A673 (cell line): ENCODE measurements around the gene CHRNG. TPM values are rescaled to one million over a fixed set of nuclear protein-coding genes. Genes with fewer than 3 reads are reported as not detected.

Experiments used
- Bru-seq: library from RNA; stranded (reverse); fragments of 400-500 nt; gene quantifications from one replicate; lab custom pipeline; 2021; lab: Mats Ljungman, UMichigan
- BruChase-seq, 2 experiments: library from RNA; stranded (reverse); fragments of 400-500 nt; gene quantifications; one replicate each; lab custom pipeline; 2021; lab: Mats Ljungman, UMichigan
- BruUV-seq: library from RNA; stranded (reverse); fragments of 400-500 nt; replicated peaks from 2 replicates; lab custom pipeline; 2021; lab: Mats Ljungman, UMichigan
- CTCF ChIA-PET: fragments of 300-600 bp; sonication (Branson Sonifier 250); formaldehyde crosslinking; loops from one replicate; lab custom pipeline; 2022; ENCODE audit warnings: antibody characterized with exemption; lab: Charles Lee
- POLR2A ChIA-PET: fragments of 300-600 bp; sonication (Branson Sonifier 250); formaldehyde crosslinking; loops from one replicate; lab custom pipeline; 2022; ENCODE audit warnings: antibody characterized with exemption; ENCODE audit not compliant: low non-redundant PET; lab: Charles Lee
- DNase-seq: peaks from one replicate; pipeline ENCODE4 v3.0.0-alpha.2; 2015; ENCODE audit warnings: low spot score
- H3K27ac ChIP-seq: fragments of 200-600 bp; sonication (generic); 2 replicates; pipeline ENCODE4 v1.5.1; 2016; ENCODE audit warnings: mixed run types, low read depth, mild to moderate bottlenecking, mixed read lengths, antibody characterized with exemption, low read length; ENCODE audit not compliant: poor library complexity, severe bottlenecking
- H3K27me3 ChIP-seq: fragments of 200-600 bp; sonication (generic); replicated peaks from 2 replicates; pipeline ENCODE4 v1.6.1; 2017; ENCODE audit warnings: mixed run types, low read depth, mild to moderate bottlenecking, mixed read lengths, antibody characterized with exemption, low read length; ENCODE audit not compliant: insufficient read depth, poor library complexity
- H3K36me3 ChIP-seq: fragments of 200-600 bp; sonication (generic); 2 replicates; pipeline ENCODE4 v1.6.1; 2016; ENCODE audit warnings: mixed run types, mild to moderate bottlenecking, mixed read lengths, antibody characterized with exemption, low read length; ENCODE audit not compliant: insufficient read depth, poor library complexity, severe bottlenecking
- H3K4me1 ChIP-seq: fragments of 200-600 bp; sonication (generic); 2 replicates; pipeline ENCODE4 v1.6.1; 2017; ENCODE audit warnings: mixed run types, mild to moderate bottlenecking, mixed read lengths, antibody characterized with exemption, low read length; ENCODE audit not compliant: insufficient read depth, poor library complexity, severe bottlenecking
- H3K4me3 ChIP-seq: fragments of 200-600 bp; sonication (generic); 2 replicates; pipeline ENCODE4 v1.5.1; 2016; ENCODE audit warnings: low read depth, mixed run types, mild to moderate bottlenecking, mixed read lengths, low read length; ENCODE audit not compliant: poor library complexity, severe bottlenecking
- H3K9me3 ChIP-seq: fragments of 200-600 bp; sonication (generic); 2 replicates; pipeline ENCODE4 v1.6.1; 2016; ENCODE audit warnings: mixed run types, low read depth, mild to moderate bottlenecking, mixed read lengths, antibody characterized with exemption, low read length; ENCODE audit not compliant: poor library complexity, severe bottlenecking
- EZH2 ChIP-seq: fragments of 200-600 bp; sonication (generic); IDR thresholded peaks from 2 replicates; pipeline ENCODE4 v1.6.1; 2017; ENCODE audit warnings: borderline replicate concordance, low read depth, mild to moderate bottlenecking, mixed read lengths, antibody characterized with exemption, low read length; ENCODE audit not compliant: poor library complexity, severe bottlenecking
- intact Hi-C: fragments of 100-400 bp; cut with micrococcal nuclease; formaldehyde crosslinking; loops from one replicate; pipeline ENCODE4 v1.10.0; 2022; ENCODE audit not compliant: unreplicated experiment
- long read RNA-seq: library from polyadenylated mRNA; stranded (forward); transcript quantifications from one replicate; pipeline ENCODE4 v2.0.0, GENCODE V29; 2022
- total RNA-seq: library from RNA; stranded (reverse); gene quantifications from 2 replicates; pipeline ENCODE4 v1.2.3, GENCODE V29; 2021
- TF ChIP-seq, protein P1 (sequence below): fragments of 300-800, 200-600 bp; sonication (generic); conservative IDR thresholded peaks from 2 replicates; pipeline ENCODE4 v1.5.1; 2017; ENCODE audit warnings: low read depth, mild to moderate bottlenecking, antibody characterized with exemption, low read length, moderate library complexity, mixed read lengths

CHRNG gene, protein sequence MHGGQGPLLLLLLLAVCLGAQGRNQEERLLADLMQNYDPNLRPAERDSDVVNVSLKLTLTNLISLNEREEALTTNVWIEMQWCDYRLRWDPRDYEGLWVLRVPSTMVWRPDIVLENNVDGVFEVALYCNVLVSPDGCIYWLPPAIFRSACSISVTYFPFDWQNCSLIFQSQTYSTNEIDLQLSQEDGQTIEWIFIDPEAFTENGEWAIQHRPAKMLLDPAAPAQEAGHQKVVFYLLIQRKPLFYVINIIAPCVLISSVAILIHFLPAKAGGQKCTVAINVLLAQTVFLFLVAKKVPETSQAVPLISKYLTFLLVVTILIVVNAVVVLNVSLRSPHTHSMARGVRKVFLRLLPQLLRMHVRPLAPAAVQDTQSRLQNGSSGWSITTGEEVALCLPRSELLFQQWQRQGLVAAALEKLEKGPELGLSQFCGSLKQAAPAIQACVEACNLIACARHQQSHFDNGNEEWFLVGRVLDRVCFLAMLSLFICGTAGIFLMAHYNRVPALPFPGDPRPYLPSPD
- total RNA-seq (not detected in 2 replicates), Bru-seq, nascent RNA (not detected), BruChase-seq, experiment 1, labeled RNA remaining after a 2-hour chase (not detected), BruChase-seq, experiment 2, labeled RNA remaining after a 6-hour chase (not detected)
- long read RNA-seq, partial matches to known transcripts = 0 of 1 reads
- long read RNA-seq, other reads (novel, unspliced or antisense) = 1 of 1 reads

DNA sequence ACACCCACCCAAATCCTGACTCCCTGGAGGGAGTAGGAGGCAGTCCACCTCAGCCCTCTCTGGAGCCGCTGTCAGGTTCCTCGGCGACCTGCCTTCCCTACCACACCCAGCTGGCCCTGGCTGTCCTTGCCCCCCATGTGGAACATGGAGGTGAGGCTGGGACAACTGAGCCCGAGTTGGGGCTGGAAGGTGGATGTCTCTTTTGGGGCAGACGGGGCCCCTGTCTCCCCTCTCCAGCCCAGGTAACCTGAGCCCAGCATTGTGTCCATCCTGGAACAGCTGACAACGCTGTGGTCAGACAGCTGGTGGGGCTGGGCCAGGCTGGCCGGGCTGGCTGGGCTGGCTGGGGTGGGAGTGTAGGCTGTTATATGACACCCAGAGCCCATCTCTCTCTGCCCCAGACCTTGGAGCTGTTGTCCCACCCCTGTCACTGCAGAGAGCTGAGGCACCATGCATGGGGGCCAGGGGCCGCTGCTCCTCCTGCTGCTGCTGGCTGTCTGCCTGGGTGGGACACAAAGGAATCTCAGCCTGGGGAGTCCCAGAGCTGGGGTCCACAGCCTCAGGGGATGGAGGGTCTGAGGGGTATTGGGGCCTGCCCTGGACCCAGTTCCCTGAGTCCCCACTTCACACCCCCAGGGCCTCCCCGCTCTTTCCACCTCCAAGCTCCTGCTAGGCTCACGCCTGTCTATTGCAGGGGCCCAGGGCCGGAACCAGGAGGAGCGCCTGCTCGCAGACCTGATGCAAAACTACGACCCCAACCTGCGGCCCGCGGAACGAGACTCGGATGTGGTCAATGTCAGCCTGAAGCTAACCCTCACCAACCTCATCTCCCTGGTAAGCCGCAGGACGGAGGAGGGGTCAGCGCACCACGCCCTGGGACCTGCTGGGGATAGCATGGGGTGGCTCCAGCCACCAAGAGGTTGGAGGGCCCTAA lies at the start of gene CHRNG:
Gene CHRNG, plus strand, starts transcription at position 395 of the 934 bp plus-strand sequence. Its CDS starts 56 bp downstream, at position 451.
- POLR2A ChIA-PET = no interaction called here
- BruUV-seq = no TSS peak
- CTCF ChIA-PET = no interaction called here

DNA sequence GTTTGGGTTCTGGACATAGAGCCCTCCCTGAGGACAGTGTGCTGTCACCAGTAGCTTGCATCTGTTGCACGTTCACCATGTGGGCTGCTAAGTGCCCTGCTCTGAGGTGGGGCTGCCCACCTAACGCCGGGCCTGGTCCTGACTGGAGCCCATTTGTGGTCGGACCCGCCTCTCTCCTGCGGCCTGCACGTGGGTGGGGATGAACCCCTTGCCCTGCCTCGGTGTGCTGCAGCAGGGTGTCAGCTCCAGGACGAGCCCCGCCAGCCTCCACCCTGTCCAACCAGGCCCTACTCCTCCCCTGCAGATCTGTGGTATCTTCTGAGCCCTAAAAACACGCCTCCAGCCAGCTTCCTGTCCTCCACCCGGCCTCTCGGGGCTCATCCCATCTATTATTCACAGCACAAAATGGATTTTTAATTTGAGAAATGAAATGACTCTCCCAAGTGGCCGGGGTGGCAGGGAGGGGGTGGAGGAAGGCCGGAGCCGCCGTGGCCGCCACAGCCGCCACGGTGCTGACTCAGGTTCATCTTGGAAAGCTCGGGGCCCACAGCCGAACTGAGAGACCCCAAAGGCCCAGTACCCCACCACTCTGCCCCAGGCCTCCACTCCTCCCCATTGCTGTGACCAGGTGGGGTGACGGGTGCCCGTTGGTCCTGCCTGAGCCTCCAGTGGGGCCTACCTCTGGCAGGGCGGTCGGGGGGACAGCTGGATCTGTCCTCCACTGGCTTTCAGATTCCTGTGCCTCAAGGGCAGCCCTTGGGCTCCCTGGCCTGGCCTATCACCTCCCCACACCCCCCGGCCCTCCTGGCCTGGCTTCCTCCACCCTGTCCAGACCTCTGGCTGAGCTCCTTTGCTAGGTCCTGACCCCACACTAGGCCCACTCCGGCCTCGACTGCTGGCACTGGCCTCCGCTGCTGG lies 49.0 kb upstream of the CHRNG start:
- Histone ChIP-seq H3K27ac (no peak overlapping the region), H3K4me1 (no peaks in the 10 kb centered on the region), H3K36me3 (no peaks in the 10 kb centered on the region), H3K27me3 (peaks cover 35% of the 10 kb centered on the region), H3K9me3 (no peaks in the 10 kb centered on the region), H3K4me3 (no peak overlapping the region)
- ChIA-PET POLR2A (no interaction called here), CTCF (no interaction called here)
- no peak for DNase-seq
- BruUV-seq = no TSS peak
- intact Hi-C loops = no loop called here
- TF ChIP-seq EZH2 = no peak
- TF ChIP-seq, protein P1, sequence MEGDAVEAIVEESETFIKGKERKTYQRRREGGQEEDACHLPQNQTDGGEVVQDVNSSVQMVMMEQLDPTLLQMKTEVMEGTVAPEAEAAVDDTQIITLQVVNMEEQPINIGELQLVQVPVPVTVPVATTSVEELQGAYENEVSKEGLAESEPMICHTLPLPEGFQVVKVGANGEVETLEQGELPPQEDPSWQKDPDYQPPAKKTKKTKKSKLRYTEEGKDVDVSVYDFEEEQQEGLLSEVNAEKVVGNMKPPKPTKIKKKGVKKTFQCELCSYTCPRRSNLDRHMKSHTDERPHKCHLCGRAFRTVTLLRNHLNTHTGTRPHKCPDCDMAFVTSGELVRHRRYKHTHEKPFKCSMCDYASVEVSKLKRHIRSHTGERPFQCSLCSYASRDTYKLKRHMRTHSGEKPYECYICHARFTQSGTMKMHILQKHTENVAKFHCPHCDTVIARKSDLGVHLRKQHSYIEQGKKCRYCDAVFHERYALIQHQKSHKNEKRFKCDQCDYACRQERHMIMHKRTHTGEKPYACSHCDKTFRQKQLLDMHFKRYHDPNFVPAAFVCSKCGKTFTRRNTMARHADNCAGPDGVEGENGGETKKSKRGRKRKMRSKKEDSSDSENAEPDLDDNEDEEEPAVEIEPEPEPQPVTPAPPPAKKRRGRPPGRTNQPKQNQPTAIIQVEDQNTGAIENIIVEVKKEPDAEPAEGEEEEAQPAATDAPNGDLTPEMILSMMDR = no peak

More for the DNA sequence above, at the start of gene CHRNG:
- H3K4me1 ChIP-seq = no peaks in the 10 kb centered on the region
- TF ChIP-seq EZH2 = no peak
- TF ChIP-seq, protein P1 = no peak
- H3K9me3 ChIP-seq = no peaks in the 10 kb centered on the region
- no peaks in the 10 kb centered on the region for H3K36me3 ChIP-seq
- no peak within 1 kb of the TSS for H3K4me3 ChIP-seq
- no peaks in the 10 kb centered on the region for H3K27me3 ChIP-seq
- intact Hi-C loops = no loop called here
- no peak within 1 kb of the TSS for H3K27ac ChIP-seq
- no peak for DNase-seq
